Stimulated activated CD8-positive, alpha-beta memory T cell treated with anti-CD3 and anti-CD28 coated beads, Interleukin-15, amount 100 ng/mL, for 4 hours (primary cell): Measurements from ENCODE around the gene TIGAR.

Experiments
- DNase-seq, 2 donors: peaks; one replicate each; pipeline ENCODE4 v3.0.0-alpha.2; 2020; ENCODE audit warnings: low read depth in 2 of 2

TIGAR gene

DNA sequence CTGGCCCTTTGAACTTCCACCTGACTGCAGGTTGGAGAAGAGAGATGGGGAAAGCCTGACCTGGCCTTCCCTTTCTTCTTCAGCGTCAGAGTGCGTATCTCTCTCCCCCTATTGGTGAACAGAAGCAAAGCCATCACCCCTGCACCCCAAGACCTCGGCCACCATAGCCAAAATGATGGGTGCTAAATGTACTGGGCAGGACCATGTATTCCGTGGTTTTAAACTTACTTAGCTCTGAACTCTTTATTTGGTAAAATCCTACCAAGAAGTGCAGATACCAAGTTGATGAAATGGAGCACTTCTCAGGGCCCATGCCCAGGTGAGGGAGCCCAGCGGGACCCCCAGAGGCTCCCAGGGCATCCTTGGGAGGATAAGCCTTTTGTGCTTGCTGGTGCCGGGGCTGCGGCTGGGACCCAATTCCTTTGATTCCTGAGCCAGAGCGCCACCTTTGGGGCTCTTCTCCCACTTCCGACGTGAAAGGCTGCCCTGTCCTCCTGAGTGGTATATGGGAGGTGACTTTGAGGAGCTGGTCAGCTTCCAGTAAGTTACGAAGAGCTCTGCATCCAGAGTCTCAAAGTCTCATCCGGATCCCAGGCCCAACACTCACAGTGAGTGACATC lies 38.0 kb upstream of the TIGAR start:
- DNase-seq, result no peak

DNA sequence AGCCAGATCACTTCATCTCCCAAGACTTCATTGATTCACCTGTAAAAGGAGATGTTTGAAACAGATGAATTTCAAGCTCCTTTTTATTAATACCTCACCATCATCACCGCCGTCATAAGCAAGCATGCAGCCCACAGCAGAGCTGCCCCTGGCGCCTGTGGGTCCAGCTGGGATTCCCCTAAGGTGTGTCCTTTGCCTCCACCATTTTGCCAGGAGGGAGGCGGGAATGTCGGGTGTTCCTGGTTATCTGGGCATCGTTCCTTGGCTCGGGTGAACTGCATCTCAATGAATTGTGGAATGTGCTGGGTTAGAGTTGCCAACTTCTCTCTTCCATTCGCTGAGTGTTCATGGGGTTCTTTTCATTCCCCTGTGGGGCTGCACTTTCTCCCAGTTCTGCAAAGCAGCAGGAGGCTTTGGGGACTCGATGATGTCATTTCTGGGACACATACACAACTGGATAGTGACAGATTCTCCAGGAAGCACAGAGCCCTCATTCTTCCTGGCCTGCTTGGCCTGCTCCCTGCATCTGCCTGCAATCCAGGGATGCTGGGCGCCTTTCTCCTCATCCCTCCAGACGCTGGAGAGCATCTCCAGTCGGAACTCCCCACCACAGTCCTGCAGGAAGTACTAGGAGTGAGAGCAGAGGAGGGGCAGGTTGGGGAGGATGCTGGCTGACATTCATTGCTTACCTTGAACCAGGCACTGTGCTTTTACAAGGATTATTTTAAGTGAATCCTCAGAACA lies 37.3 kb upstream of the TIGAR start:
- DNase-seq, result no peak

DNA sequence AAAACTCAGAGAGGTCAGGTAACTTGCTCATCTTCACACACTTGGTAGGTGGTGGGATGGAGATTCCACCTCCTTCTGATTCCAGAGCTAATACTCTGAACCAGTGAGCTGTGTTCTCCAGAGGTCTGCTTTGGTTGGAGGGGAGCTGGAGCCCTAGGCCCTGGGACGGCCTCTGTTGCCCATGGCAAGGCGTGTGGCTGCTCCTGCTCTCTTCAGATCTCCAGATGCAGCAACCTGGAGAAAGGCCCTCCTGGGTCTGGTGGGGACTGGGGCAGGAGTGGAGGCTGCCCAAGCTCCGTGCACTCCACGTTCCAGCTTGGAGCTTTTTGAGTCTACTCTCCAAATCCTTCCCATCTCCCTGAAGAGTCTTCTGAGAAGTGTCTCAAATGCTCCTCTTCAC lies 36.7 kb upstream of the TIGAR start:
- no peak for DNase-seq

DNA sequence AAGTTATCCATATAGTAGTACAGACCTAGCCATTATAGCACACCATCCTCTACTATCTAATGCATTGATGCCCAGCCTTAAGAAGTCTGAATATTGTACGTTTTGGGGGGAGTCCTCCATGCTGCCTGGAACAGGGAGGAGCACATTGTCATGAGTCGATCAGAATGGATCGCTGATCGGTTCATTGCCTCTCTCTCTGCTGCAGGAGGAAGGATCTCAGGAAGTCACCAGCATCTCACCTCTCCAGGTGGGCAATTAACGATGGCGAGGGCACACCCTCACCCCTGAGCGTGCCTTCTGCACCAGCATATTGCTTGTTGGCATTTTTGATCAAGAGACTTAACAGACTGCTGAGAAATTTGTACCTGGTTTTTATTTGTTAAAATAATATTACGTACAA lies 35.9 kb upstream of the TIGAR start:
- DNase-seq, result no peak

DNA sequence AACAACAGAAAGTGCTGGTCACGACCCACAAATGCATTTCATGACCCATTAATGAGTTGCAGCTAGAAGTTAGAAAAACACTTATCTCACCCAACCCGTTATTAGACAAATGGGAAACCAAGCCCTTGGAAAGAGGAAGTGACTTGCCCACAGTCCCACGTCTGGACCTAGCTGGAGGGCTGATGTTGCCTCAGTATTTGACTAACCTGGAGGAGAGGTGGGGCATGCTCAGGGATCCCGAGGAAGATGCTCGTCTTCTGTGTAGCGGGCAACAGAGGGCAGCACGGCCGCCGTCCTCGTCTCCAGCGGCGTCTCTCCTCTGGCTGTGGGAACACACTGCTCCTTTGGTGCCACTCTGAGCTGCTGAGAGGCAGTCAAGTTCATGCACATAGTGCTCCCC lies 34.8 kb upstream of the TIGAR start:
- no peak for DNase-seq

DNA sequence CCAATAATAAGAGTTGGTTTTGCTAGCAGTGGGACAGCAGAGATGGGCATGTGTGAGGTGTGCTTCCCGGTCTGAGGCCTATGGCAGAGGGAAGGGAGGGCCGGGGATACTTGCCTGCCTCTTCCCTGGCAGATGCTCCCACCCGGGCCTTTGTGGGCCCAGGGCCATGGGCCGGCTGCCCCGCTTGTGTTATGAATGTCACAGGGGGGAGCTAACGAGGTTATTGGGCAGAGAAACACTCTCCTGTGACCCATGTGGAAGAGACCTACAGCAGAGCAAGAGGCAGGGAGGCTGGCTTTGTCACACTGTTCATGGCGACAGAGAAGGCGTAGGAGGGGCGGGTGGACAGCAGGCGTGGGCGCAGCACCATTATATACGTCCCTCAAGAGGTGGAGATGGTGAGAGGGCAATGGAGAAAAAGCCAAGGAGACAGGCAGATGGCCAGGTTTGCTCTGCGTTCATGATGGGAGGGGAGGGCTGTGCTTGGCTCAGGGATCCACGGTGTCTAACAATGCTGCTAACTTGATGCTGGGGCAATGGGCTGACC lies 34.2 kb upstream of the TIGAR start:
- DNase-seq, result no peak

DNA sequence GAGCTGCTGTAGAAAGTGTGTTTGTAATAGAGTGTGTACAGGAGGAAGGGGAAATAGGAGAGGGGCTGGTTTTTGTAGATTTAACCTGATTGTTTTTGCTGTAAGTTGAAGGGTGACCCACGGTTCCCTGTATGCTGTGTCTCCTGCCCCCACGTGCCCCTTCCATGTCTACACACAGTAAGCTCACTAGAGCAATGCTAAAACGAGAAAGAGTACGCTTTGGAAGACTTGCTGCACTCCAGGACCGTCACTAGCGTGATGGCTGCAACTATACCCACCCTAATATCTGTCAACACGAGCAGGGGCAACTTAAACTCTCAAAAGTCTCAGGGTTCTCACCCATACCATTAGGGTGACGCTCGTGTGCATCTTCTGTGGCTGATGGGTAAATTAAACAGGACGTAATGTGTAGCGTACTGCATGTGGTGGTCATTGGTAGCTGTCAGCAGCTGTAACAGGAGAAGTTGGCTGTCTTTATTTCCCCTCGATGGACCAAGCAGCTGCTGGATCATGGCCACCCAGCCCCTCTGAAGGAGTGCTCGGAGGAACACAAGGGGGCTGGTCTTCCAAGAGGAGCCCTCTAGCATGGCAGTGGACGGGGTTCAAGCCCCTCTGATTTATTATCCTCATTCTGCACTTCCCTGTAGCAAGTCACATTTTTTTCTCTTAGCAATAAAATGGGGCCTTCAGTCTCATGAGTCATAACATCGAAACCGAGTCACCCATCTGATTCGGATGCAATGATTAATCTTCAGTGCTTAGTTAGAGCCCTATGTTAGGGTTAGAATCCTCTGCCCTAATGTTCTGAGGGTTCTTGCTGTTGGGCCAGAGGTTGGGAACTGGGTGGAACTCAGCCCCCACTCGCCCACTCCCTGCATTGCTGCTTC lies 33.4 kb upstream of the TIGAR start:
- DNase-seq, result no peak

DNA sequence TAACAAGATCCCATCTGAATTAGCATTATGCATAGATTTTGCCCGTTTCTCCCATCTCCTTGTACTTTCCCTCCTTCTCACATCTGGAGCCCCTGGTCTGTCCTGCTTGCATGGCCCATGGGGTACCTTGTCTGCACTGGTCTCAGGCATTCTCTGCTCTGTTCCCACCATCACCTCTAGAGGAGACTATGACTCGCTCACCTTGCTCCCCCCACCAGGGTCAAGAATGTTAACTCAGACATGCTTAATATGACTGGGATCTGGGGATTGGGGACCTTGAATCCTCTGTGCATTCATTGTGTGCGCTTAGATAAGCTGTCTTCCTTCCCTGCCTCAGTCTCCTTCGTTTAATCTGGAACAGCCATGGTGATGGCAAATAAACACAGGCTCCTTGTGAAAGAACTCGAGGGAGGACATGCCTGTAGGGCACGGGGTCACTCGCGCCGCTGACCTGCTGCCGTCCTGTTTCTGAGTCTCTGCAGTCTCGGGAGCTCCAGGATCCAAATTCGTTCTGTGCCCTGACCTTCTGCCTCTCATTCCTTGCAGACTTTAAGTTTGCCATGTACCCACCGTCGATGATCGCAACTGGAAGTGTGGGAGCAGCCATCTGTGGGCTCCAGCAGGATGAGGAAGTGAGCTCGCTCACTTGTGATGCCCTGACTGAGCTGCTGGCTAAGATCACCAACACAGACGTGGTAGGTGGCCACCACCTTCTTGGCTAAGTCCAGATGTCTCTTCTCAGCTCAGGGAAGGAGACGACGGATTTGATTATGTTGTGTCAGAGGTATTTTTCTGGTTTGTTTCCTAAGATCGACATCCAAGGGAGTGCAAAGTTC lies 32.5 kb upstream of the TIGAR start:
- no peak for DNase-seq

DNA sequence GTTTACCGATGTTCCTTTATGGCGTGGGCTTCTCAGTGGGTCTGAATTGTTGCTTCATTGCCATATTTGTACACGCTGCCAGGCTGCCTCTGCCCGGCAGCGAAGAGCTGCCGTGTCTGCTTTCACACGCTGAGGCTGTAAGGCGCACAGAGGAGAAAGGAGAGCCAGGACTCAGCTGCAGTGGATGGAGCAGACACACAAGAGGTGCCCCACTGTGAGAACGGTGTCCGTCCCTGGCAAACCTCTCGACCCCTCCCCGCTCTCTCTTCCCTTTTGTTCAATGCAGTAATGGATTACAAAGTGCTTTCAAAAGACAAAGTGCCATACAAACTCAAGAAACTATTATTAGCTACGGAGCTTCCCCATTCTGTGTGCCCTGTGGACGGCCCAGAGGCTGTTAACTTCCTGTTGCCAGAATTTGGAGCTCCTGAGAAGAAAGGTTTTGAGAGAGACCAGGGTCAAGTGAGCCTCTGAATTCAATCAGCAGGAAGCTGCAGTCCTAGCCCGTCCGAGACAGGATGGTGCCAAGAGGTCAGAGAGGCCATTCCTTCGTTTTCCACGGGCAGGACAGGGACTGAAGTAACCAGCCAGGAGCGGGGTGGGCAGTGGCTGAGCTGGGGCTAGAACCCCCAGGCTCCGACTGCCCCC lies 31.7 kb upstream of the TIGAR start:
- no peak for DNase-seq

DNA sequence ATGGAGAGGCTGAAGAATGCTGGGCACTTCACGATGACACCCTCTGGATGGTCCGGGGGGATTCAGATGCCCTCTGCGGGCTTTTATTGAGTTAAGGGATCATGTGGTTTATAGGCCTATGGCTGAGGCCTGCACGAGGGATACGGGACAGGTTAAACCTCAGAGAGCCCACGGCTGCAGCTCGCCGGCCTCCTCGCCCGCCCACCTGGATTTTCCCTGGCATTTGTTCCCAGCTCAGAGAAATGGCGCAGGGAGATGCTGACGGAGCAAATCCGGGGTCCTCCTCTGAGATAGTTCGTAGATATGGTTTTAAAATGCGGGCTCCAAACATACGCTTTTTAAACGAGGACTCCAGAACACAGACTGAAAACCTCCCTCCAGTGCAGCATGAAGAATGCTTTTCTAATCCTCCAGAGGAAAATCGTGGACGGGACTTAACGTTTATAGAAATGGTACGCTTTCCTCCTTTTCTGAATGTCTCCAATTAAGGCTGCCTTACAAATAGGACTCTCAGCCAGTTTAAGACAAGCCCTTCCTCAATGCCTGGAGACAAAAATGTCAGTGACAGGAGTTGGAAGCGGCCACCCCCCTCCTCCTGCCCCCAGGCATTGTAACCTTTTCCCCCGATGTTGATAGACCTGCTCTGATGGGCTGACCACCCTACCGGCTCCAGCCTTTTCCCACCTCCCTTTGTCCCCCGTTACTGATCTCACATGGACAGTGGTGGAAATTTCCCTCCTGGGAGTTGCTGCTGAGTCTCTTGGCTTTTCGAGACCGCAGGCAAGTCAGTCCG lies 30.8 kb upstream of the TIGAR start:
- no peak for DNase-seq

DNA sequence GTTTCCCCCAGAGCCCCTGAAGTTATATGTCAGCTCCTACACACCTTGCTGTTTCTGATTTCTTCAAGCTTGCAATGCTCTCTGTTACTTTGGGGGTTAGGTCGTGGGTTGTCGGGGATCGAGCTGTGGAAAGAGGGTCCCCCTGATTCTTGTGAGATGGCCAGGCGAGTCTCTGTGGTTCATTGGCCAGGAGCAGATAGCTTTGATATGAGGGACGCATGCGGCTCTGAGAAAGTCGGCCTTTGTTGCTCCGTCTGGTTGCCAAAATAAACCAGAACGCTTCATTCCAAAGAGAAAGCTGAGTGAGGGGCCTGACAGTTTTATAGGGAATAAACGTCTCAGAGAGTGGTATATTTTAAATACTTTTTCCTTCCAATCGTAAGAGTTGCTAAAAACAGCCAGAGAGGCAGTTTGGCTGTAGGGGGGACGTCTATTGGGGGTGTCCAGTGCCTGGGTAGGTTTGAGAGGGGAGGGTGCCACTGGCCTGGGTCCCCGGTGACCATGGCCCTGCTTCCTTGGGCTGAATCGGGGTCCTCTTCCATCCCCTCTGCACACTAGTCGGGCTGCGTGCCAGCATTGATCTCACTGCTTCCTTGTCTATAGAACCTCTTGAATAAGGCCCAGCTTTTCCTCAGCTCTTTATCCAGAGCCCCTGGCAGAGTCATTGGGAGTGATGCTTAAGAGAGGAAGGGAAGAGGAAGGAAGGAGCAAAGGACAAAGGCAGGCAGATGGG lies 28.5 kb upstream of the TIGAR start:
- no peak for DNase-seq

DNA sequence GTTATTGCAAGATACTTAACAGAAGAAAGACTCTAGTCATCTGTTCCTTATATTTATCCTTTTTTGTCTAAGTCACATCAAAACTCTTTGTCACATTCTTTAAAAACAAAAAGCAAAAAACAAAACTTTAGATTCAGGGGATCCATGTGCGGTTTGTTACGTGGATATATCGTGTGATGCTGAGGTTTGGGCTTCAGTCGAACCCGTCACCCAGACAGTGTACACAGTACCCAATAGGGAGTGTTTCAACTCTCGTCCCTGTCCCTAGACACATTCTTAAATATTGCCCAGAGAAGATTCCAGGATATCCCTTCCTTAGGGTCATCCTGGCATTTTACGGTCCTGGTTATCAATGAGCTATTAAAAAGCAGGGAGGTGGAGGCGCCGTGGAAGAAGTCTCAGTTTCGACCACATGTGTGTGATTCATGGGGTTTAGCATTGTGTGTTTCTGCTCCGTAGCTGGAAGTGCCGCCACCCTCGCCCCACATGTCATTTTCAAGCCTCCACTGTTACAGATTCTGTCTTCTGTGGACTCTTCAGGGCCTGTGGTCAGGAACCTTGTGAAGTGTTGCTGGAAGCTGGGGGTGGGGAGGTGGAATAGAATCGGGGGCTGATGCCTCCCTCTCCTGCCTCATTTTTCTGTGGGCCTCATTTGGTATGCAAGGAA lies 27.6 kb upstream of the TIGAR start:
- DNase-seq, result no peak

DNA sequence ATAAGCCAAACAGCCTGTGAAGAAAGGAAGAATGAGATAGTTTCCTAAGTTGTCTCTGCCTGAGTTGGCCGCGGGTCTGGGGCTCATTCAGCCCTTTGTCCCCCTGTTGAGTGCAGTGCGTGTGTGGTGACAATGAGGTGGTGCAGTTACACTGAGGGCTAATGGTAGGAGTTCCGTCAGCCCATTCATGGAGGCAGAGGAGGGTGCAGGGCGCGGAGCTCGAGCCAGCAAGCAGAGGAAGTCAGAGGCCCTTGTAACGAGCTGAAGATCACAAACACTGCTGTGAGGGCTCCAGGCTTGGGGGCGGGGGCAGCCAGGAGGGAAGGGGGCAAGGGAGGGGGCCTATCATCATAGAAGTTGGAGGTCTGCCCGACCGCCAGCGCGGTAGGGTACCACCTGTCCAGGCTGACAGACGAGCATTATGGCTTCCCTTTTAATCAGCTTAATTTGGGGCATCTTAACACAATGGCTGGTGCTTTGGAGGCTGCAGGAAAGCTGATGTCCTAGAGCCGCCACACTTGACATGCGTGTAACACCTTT lies 27.0 kb upstream of the TIGAR start:
- DNase-seq, result no peak

DNA sequence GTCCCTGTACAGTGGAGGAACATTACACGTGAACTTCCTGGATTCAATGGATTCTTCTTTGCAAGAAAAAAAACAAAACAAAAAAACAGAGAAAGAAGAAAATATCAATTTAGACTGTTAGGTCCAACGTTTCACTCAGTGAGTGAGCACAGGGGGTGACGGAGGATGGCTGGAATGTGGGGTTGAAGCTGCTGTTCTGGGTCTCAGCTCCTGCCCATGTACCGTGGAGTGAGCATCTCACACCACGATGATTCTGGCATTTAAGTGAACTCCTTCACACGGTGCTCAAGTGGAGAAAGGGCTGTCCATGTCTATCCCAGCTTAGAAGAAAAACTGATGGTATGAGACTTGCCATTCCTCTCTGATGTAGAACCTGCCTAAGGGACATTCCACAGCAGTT lies 24.3 kb upstream of the TIGAR start:
- no peak for DNase-seq

DNA sequence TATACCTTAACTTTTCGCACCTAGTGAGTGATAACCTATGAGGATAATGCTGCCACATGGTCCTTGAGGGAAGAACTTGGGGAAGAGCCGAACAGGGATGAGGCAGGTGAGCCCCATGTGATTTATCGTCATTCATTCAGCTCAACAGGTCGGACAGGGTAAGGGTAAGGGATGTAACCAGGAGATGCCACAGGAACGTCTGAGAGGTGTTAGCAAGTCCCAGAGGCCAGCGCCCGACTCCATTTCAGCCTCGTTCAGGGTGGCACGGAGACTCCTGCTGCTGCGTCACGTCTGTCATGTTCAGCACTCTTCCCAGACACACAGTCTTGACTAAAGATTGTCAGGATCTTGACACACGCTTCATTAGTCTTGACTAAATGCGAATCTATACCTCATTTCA lies 23.4 kb upstream of the TIGAR start:
- no peak for DNase-seq

DNA sequence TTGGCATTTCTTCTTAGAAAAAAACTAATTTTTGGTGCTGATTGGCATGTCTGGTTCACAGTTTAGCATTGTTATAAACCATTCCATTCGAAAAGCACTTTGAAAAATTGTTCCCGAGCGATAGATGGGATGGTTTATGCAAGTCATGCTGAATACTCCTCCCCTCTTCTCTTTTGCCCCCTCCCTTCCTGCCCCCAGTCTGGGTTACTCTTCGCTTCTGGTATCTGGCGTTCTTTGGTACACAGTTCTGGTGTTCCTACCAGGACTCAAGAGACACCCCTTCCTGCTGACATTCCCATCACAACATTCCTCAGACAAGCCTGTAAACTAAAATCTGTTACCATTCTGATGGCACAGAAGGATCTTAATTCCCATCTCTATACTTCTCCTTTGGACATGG lies 20.1 kb upstream of the TIGAR start:
- DNase-seq, result no peak

DNA sequence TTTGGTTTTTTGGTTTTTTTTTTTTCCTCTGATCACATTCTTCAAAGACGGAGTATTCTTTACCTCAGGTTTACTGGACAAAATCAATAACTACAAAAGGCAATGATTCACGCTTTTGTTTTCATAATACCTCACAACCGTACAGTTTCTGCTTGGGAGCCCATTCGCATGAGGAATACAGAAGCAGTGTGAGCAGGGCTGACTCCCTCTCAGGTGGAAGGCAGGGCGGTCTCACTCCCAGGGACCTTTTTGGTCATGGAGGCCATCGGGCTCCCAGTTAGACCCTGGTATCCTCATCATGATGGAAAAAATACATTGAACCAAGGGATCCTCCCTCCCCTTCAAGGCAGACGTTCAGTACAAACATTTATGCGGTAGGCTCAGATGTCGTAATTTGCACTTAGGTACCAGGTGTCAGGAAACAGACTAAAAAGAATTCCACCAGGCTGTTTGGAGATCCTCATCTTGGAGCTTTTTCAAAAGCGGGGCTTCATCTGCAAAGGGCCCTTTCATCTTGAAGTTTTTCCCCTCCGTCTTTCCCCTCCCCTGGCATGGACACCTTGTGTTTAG lies 19.0 kb upstream of the TIGAR start:
- DNase-seq, result no peak

DNA sequence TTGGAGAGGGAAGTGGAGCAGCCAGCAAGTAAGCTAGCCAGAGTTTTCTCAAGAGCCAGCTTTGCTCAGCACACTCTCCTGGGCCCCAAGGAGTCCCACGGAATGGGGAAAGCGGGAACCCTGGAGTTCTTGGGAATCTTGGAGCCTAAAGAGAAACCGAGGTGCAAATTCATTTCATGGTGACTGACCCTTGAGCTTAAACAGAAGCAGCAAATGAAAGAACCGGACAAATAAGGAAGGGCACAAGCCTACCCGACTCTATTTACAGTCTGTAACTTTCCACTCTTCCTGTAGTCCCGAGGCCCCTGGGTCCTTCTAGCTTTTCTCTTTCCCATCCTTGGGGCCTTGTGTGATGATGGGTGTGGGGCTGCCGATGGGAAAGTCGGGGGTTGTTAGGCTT lies 18.1 kb upstream of the TIGAR start:
- DNase-seq, result no peak
